GM12891 (cell line): ENCODE data around the gene SCAF1.

ENCODE experiments used
- PAX5 ChIP-seq: IDR thresholded peaks from 2 replicates; pipeline ENCODE4 v1.6.1; 2011; ENCODE audit warnings: low read length, moderate library complexity, mild to moderate bottlenecking; ENCODE audit not compliant: insufficient read depth, severe bottlenecking
- POLR2A ChIP-seq: IDR thresholded peaks from 2 replicates; pipeline ENCODE4 v1.6.1; 2011; ENCODE audit warnings: low read depth, low read length, control low read depth
- POLR2AphosphoS5 ChIP-seq: IDR thresholded peaks from 2 replicates; pipeline ENCODE4 v1.6.1; 2011; ENCODE audit warnings: low read depth, low read length, control low read depth
- SPI1 ChIP-seq: IDR thresholded peaks from 2 replicates; pipeline ENCODE4 v1.6.1; 2011; ENCODE audit warnings: low read depth, low read length, control low read depth
- TAF1 ChIP-seq: IDR thresholded peaks from 2 replicates; pipeline ENCODE4 v1.6.1; 2011; ENCODE audit warnings: low read depth, low read length, control low read depth

DNA sequence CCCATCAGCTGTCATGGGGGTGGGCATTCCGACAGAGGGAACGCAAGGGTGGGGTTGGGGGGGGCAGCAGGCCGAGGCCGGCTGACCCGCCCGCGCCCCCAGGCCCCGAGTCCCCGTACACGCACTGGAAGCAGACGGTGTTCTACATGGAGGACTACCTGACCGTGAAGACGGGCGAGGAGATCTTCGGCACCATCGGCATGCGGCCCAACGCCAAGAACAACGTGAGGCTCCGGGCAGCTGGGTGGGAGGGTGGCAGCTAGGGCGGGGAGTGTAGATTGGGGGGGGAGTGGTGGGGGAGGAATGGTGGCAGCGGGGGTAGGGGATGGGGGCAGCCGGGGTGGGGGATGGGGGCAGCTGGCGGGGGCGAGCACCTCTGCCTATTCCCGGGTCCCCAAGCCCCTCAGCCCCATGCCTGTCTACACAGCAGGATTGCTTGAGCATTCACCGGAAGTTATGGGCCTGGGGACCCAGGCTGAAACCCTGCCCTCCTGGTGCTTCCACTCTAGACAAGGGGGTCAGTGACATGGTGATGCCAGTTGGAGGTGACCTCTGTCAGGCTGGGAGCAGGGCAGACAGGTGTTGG, 44.6 kb downstream of the SCAF1 start:
- TF ChIP-seq SPI1 (no peak), POLR2A (no peak), TAF1 (no peak), POLR2AphosphoS5 (no peak), PAX5 (no peak)
